Neutrophil (primary cell): Measurements from ENCODE around the gene ESM1.

Source experiments
- H3K27ac ChIP-seq: fragments of 200-600 bp; sonication (generic); 2 replicates; pipeline ENCODE4 v1.5.1; 2016; ENCODE audit warnings: mild to moderate bottlenecking, moderate library complexity
- H3K27me3 ChIP-seq: fragments of 200-600 bp; sonication (generic); 2 replicates; pipeline ENCODE4 v1.6.0; 2016; ENCODE audit warnings: mild to moderate bottlenecking
- H3K36me3 ChIP-seq: fragments of 200-600 bp; sonication (generic); 2 replicates; pipeline ENCODE4 v1.5.1; 2017
- H3K4me1 ChIP-seq, 2 experiments: fragments of 200-600 bp in 1 of 2; sonication (generic) in 1 of 2; 1 replicate in 1 of 2; 2 replicates in 1 of 2; pipeline versions ENCODE4 v1.5.1 to v1.6.1; 2013 to 2016; ENCODE audit warnings: low read depth in 1 of 2, low read length in 1 of 2, mild to moderate bottlenecking in 1 of 2, moderate library complexity in 1 of 2; ENCODE audit not compliant: control insufficient read depth in 1 of 2, insufficient read depth in 1 of 2
- H3K4me3 ChIP-seq, 2 experiments: fragments of 200-600 bp in 1 of 2; sonication (generic) in 1 of 2; 1 replicate in 1 of 2; 2 replicates in 1 of 2; pipeline ENCODE4 v1.5.1; 2013 to 2016; ENCODE audit warnings: low read depth in 1 of 2, low read length in 1 of 2, mild to moderate bottlenecking in 1 of 2, moderate library complexity in 1 of 2
- H3K9me3 ChIP-seq: fragments of 200-600 bp; sonication (generic); 2 replicates; pipeline ENCODE4 v1.5.1; 2016
- CTCF ChIP-seq: fragments of 200-600 bp; sonication (generic); IDR thresholded peaks from 2 replicates; pipeline ENCODE4 v1.5.1; 2016; ENCODE audit warnings: antibody characterized with exemption

Gene ESM1

GRCh38 chr5:54944364-54944763 lies 41.0 kb downstream of the ESM1 start:
- H3K36me3 ChIP-seq, result no peaks in the 10 kb centered on the region
- no peak overlapping the region for H3K27ac ChIP-seq
- H3K27me3 ChIP-seq, result no peaks in the 10 kb centered on the region
- no peaks in the 10 kb centered on the region for H3K4me1 ChIP-seq
- no peaks in the 10 kb centered on the region for H3K9me3 ChIP-seq
- no peak for TF ChIP-seq CTCF
- H3K4me3 ChIP-seq, result no peak overlapping the region

GRCh38 chr5:54942064-54942778 lies 43.2 kb downstream of the ESM1 start:
- Histone ChIP-seq H3K4me1 (no peaks in the 10 kb centered on the region), H3K27me3 (no peaks in the 10 kb centered on the region), H3K36me3 (no peaks in the 10 kb centered on the region), H3K4me3 (no peak overlapping the region), H3K27ac (no peak overlapping the region), H3K9me3 (no peaks in the 10 kb centered on the region)
- TF ChIP-seq CTCF, result no peak

- Histone ChIP-seq H3K4me3 (no peak overlapping the region), H3K4me1 (no peaks in the 10 kb centered on the region), H3K27ac (no peak overlapping the region), H3K9me3 (no peaks in the 10 kb centered on the region), H3K36me3 (no peaks in the 10 kb centered on the region), H3K27me3 (peaks cover 23% of the 10 kb centered on the region)
- no peak for TF ChIP-seq CTCF
These were observed 49.2 kb downstream of the ESM1 start for GRCh38 chr5:54936201-54936600.

- Histone ChIP-seq H3K4me3 (no peak overlapping the region), H3K9me3 (no peaks in the 10 kb centered on the region), H3K4me1 (no peaks in the 10 kb centered on the region), H3K36me3 (no peaks in the 10 kb centered on the region), H3K27ac (no peak overlapping the region), H3K27me3 (peaks cover 23% of the 10 kb centered on the region)
- TF ChIP-seq CTCF, result no peak
These were observed 52.6 kb downstream of the ESM1 start for GRCh38 chr5:54932789-54933188.

- TF ChIP-seq CTCF, result no peak
- Histone ChIP-seq H3K4me3 (no peak overlapping the region), H3K4me1 (no peaks in the 10 kb centered on the region)
These were observed 54.7 kb downstream of the ESM1 start for GRCh38 chr5:54930736-54931135.

More at GRCh38 chr5:54930736-54931135, 54.7 kb downstream of the ESM1 start:
- Histone ChIP-seq H3K9me3 (no peaks in the 10 kb centered on the region), H3K36me3 (no peaks in the 10 kb centered on the region), H3K27me3 (peaks cover 23% of the 10 kb centered on the region), H3K27ac (no peak overlapping the region)
